Keratinocyte (primary cell): ENCODE results near the gene CACNA1F.

Experiments
- CTCF ChIP-seq, 3 experiments: IDR thresholded peaks in 1 of 3; conservative IDR thresholded peaks in 1 of 3; optimal IDR thresholded peaks in 1 of 3; 2 replicates in 2 of 3; 3 replicates in 1 of 3; pipeline versions ENCODE3 to v1.5.1; 2011; ENCODE audit warnings: low read length in 3 of 3, mild to moderate bottlenecking in 3 of 3, moderate library complexity in 2 of 3, control low read depth in 1 of 3, inconsistent platforms in 1 of 3; ENCODE audit not compliant: insufficient read depth in 2 of 3; ENCODE audit errors: extremely low read depth in 1 of 3
- EZH2 ChIP-seq: IDR thresholded peaks from one replicate; pipeline ENCODE4 v1.6.1; 2012; ENCODE audit warnings: inconsistent platforms, mild to moderate bottlenecking, low read length, moderate library complexity

- TF ChIP-seq CTCF (optimal IDR thresholded peaks at IDR 0.05 in 1 of 3, IDR thresholded peaks at IDR 0.05 in 1 of 3, conservative IDR thresholded peaks at IDR 0.05 in 1 of 3; ENCODE audit: extremely low read depth in 1 of 3, insufficient read depth in 2 of 3, low read length in 3 of 3) = no peak
- no peak for TF ChIP-seq EZH2
Observed at GRCh38 chrX:49250578-49250977, 17.4 kb upstream of the CACNA1F start.
